HG02938 (cell line): ENCODE results near the gene P2RX6.
"Not testable (repeated sequence)": the region's sequence is repeated elsewhere in the genome, so short reads cannot be mapped to it uniquely, and the experiment has no call there.

ENCODE experiments used
- ATAC-seq: cut with Tn5 transposase; IDR thresholded peaks from one replicate; pipeline ENCODE4 v1.9.1; 2021; ENCODE audit warnings: mild to moderate bottlenecking, moderate library complexity; ENCODE audit not compliant: unreplicated experiment

The P2RX6 gene

GRCh38 chr22:20993304-20994127 is 21.4 kb upstream of the P2RX6 start:
- no peak for ATAC-seq

- ATAC-seq: no peak
These were observed 20.6 kb upstream of the P2RX6 start for GRCh38 chr22:20994128-20994901.

- no peak for ATAC-seq
These were observed 20.1 kb upstream of the P2RX6 start for GRCh38 chr22:20994902-20995241.

GRCh38 chr22:20995329-20996030 is 19.5 kb upstream of the P2RX6 start:
- ATAC-seq: no peak

GRCh38 chr22:20996031-20996410 is 18.9 kb upstream of the P2RX6 start:
- ATAC-seq: no peak

- ATAC-seq: no peak
These were observed 18.1 kb upstream of the P2RX6 start for GRCh38 chr22:20996598-20997535.

- ATAC-seq: no peak
These were observed 17.3 kb upstream of the P2RX6 start for GRCh38 chr22:20997536-20998257.

GRCh38 chr22:20998411-20999336 is 16.3 kb upstream of the P2RX6 start:
- ATAC-seq: no peak

GRCh38 chr22:20999350-21000206 is 15.4 kb upstream of the P2RX6 start:
- ATAC-seq: no peak

- no peak for ATAC-seq
These were observed 14.6 kb upstream of the P2RX6 start for GRCh38 chr22:21000207-21000986.

GRCh38 chr22:21000987-21001600 is 13.9 kb upstream of the P2RX6 start:
- no peak for ATAC-seq

- peak; percentile 86 for ATAC-seq
These were observed 13.2 kb upstream of the P2RX6 start, which contains the start of gene THAP7 for GRCh38 chr22:21001601-21002325. THAP7 (minus strand) TSS chr22:21002118; CDS start chr22:21001911, 207 bp downstream.

- no peak for ATAC-seq
These were observed 11.2 kb upstream of the P2RX6 start for GRCh38 chr22:21003782-21004181.

GRCh38 chr22:21009208-21009607 is 5.8 kb upstream of the P2RX6 start:
- ATAC-seq: not testable (repeated sequence)

GRCh38 chr22:21009638-21010425 is 5.1 kb upstream of the P2RX6 start:
- no peak for ATAC-seq
